Measurements from ENCODE around the gene PPFIBP2.

The PPFIBP2 gene

GRCh38 chr11:7585816-7586215 lies 72.0 kb downstream of the PPFIBP2 start:
- no peak for DNase-seq (ENCODE audit: extremely low spot score)
- POLR2A ChIA-PET = no interaction called here
- no peak for TF ChIP-seq CTCF (IDR thresholded peaks at IDR 0.05; ENCODE audit: control extremely low read depth, extremely low read depth, low read depth, missing control alignments)
- CTCF ChIA-PET = interaction anchor here (1.3 to 8.8 kb wide), 7 partner anchors 10 to 48 kb away, joined by 3 to 67 read pairs (median 6); no protein-coding TSS in a partner anchor

DNA sequence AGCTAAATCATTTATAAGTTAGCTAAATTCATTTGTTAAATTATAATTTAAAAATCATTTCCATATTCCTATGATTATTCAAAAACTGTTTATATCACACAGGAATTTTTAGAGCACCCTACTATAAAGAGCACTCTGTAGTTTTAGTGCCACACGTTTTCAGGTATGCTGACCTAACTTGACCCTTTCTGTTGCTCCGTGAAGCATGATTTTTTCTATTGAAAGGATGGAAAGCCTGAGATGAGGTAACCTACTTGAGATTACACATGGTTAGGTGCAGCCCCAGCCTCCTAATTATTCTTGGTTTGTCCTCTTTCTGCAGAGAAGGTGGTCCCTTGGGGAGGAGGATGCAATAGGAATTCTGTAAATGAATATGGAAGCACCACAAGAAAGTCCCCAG lies 72.6 kb downstream of the PPFIBP2 start:
- ChIA-PET CTCF (interaction anchor here (0.8 to 8.8 kb wide), 5 partner anchors 16 to 84 kb away, joined by 3 to 67 read pairs (median 4); no protein-coding TSS in a partner anchor), POLR2A (no interaction called here)
- DNase-seq (ENCODE audit: extremely low spot score) = no peak
- TF ChIP-seq CTCF (IDR thresholded peaks at IDR 0.05; ENCODE audit: control extremely low read depth, extremely low read depth, low read depth, missing control alignments) = no peak

DNA sequence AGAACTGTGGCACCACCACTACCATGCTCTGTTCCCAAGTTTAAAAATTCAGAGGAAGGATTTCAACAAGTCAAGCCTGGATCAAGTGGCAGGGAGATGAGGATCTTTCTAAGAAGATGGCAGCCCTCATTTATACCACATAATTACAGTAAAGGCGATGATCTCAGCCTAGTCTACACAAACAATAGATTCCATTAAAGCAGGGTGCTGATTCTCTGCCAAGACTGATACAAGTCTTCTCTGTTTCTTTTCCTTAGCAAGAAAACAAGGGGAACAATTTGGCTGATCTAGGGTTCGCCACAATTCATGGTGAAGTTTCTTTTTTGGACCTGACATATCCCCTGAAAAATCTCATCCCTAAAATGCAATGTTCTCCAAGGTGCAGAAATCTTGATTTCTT lies 73.9 kb downstream of the PPFIBP2 start:
- no peak for DNase-seq (ENCODE audit: extremely low spot score)
- CTCF ChIA-PET = interaction anchor here (8.8 kb wide), 1 partner anchor 17 kb away, joined by 67 read pairs; no protein-coding TSS in a partner anchor
- POLR2A ChIA-PET = no interaction called here
- no peak for TF ChIP-seq CTCF (IDR thresholded peaks at IDR 0.05; ENCODE audit: control extremely low read depth, extremely low read depth, low read depth, missing control alignments)

GRCh38 chr11:7589861-7590260 lies 76.1 kb downstream of the PPFIBP2 start:
- POLR2A ChIA-PET = no interaction called here
- TF ChIP-seq CTCF (IDR thresholded peaks at IDR 0.05; ENCODE audit: control extremely low read depth, extremely low read depth, low read depth, missing control alignments) = no peak
- no peak for DNase-seq (ENCODE audit: extremely low spot score)
- CTCF ChIA-PET = interaction anchor here (1.3 to 2.2 kb wide), 5 partner anchors 10 to 42 kb away, joined by 3 to 8 read pairs (median 4); no protein-coding TSS in a partner anchor

- no peak for DNase-seq (ENCODE audit: extremely low spot score)
- no peak for TF ChIP-seq CTCF (IDR thresholded peaks at IDR 0.05; ENCODE audit: control extremely low read depth, extremely low read depth, low read depth, missing control alignments)
- ChIA-PET CTCF (interaction anchor here (2.2 kb wide), 1 partner anchor 19 kb away, joined by 8 read pairs; no protein-coding TSS in a partner anchor), POLR2A (no interaction called here)
Measured at GRCh38 chr11:7590529-7590928, 76.7 kb downstream of the PPFIBP2 start.

DNA sequence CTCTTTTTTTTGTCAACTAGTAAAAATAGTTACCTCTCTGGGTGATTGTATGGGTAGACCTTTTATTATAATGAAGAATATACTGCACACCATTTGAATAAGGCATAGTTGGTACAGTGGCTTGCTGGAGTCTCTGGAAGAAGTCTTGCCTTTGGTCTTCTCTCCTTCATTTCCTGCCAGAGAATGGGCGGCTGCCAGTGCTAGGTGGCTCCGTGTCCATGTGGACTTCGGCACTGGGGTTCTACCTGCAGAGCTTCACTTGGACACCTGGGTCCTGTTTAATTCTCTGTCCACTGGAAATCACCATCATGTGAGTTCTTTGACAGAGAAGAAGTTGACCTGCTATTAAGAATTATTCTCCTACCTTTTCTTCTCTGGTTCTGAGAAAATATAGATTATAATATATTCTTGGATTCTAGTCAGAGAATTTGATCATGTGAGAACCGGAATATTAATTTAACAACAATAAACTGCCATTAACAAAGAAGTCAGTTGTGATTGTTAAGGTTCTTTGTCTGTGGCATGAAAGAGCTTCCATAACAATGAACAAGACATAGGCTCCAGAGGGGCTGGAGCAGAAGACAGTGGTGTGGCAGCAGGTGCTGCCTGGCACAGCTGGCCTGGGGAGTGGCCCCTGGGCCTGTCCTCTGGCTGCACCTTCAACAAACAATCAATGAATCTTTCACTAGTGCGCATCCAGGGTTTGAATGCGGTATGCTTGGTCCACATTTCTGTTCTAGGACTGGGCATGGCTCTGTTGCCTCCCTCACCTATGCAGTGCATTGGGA lies 77.5 kb downstream of the PPFIBP2 start:
- no peak for TF ChIP-seq CTCF (IDR thresholded peaks at IDR 0.05; ENCODE audit: control extremely low read depth, extremely low read depth, low read depth, missing control alignments)
- ChIA-PET CTCF (interaction anchor here (1.1 to 2.3 kb wide), 5 partner anchors 10 to 74 kb away, joined by 3 to 8 read pairs (median 4); no protein-coding TSS in a partner anchor), POLR2A (no interaction called here)

More for the DNA sequence above, 77.5 kb downstream of the PPFIBP2 start:
- no peak for DNase-seq (ENCODE audit: extremely low spot score)
